Esophagus muscularis mucosa (tissue), 4 donors: ENCODE measurements around the gene IGSF21.

Source experiments
- EP300 ChIP-seq: sonication (generic); formaldehyde crosslinking; IDR thresholded peaks from one replicate; pipeline ENCODE4 v1.6.1; 2017; ENCODE audit warnings: antibody characterized with exemption
- POLR2A ChIP-seq: fragments of 450-650 bp; IDR thresholded peaks from one replicate; pipeline ENCODE4 v1.6.1; 2017; ENCODE audit warnings: antibody characterized with exemption, moderate library complexity, mild to moderate bottlenecking, low read depth
- POLR2AphosphoS5 ChIP-seq, 2 donors: sonication (generic); formaldehyde crosslinking; IDR thresholded peaks; one replicate each; pipeline ENCODE4 v1.6.1; 2017; ENCODE audit warnings: antibody characterized with exemption in 2 of 2
- TF ChIP-seq, protein P1 (sequence below), 3 experiments: fragments of 200-600 bp in 2 of 3; fragments of 450-650 bp in 1 of 3; sonication (generic) in 2 of 3; IDR thresholded peaks; one replicate each; pipeline ENCODE4 v1.5.1; 2017 to 2019; ENCODE audit warnings: antibody characterized with exemption in 3 of 3, mild to moderate bottlenecking in 2 of 3, moderate library complexity in 1 of 3

DNA sequence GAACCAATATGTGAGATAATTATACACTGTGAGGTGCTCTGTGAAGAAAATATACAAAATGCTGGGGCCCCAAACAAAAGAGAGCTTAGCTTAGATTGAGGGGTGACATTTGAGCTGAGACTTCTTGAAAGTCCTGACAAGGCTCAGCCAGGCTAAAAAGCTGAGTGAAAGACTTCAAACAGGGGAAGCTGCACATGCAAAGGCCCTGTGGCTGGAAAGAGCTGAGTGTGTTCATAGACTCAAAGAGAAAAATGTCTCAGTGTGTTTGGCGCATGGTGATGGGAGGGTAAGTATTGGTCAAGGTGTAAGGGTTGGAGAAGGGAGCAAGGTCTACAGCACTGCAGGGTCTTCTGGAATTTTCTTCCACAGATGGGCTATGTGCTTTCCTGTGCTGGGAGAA lies 245.9 kb downstream of the IGSF21 start:
- TF ChIP-seq, protein P1, sequence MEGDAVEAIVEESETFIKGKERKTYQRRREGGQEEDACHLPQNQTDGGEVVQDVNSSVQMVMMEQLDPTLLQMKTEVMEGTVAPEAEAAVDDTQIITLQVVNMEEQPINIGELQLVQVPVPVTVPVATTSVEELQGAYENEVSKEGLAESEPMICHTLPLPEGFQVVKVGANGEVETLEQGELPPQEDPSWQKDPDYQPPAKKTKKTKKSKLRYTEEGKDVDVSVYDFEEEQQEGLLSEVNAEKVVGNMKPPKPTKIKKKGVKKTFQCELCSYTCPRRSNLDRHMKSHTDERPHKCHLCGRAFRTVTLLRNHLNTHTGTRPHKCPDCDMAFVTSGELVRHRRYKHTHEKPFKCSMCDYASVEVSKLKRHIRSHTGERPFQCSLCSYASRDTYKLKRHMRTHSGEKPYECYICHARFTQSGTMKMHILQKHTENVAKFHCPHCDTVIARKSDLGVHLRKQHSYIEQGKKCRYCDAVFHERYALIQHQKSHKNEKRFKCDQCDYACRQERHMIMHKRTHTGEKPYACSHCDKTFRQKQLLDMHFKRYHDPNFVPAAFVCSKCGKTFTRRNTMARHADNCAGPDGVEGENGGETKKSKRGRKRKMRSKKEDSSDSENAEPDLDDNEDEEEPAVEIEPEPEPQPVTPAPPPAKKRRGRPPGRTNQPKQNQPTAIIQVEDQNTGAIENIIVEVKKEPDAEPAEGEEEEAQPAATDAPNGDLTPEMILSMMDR (IDR thresholded peaks at IDR 0.05): no peak
- TF ChIP-seq EP300: no peak
- no peak for TF ChIP-seq POLR2A
- no peak for TF ChIP-seq POLR2AphosphoS5 (IDR thresholded peaks at IDR 0.05)
